Measurements from ENCODE around the gene EPS8L3.
"Not testable (repeated sequence)": the region's sequence is repeated elsewhere in the genome, so short reads cannot be mapped to it uniquely, and the experiment has no call there.

The EPS8L3 gene

DNA sequence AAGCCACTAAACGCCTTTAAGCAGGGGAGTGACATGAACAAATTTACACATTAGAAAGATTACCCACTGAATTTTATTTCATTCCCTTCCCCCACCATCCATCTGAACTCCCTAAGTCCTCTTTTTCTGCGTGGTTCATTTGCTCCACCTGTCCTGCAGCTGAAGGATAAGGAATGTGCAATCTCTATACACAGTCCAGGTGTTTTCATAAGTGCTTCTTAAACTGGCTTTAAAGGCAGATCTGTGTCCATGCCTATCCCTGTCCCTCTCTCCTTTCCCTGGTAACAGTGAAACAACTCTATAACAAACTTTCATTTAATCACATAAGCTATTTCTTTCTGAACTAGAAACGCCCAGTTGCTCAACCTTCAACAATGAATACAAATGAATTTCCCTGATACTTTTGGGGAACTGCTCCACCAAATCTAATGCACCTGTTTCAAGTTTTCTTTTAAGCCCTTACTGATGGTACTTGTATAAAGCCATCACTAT is 31.3 kb downstream of the EPS8L3 start:
- DNase-seq: no peak

DNA sequence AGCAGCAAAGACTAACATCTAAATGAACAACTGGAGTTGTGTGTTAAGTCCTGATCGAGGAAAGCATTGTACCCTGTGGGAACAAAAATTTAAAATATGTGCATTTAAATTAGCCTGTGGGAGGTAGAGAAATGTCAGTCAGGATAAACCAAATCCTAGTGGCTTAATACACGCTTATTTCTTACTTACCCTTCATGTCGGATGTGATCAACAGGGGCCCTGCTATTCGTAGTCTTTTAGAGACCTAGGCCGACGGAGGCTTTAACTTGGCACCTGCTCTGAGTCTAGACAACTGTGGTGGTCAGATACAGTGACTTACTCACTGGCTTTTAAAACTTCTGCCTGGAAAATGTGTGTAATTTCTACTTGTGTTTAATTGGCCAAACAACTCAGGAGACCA is 33.1 kb downstream of the EPS8L3 start:
- no peak for DNase-seq

DNA sequence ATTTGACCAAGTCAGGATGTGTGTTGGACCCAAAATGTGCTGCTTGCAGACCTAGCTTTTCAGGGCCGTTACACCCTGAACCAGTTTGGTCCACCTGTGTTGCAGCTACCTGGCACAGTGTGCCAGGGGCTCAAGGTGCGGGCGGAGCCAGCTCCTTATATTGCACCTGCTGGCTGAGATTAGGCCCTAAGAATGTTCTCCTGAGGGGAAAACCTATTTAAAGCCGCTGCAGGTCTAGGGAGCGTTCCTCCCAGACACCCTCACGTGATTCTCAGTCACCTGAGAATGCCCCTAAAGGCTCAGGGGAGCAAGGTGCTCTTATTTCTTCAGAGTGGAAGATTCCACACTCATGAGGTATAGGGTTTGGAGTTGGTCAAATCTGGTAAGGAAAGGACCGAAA is 34.9 kb downstream of the EPS8L3 start:
- DNase-seq: no peak

DNA sequence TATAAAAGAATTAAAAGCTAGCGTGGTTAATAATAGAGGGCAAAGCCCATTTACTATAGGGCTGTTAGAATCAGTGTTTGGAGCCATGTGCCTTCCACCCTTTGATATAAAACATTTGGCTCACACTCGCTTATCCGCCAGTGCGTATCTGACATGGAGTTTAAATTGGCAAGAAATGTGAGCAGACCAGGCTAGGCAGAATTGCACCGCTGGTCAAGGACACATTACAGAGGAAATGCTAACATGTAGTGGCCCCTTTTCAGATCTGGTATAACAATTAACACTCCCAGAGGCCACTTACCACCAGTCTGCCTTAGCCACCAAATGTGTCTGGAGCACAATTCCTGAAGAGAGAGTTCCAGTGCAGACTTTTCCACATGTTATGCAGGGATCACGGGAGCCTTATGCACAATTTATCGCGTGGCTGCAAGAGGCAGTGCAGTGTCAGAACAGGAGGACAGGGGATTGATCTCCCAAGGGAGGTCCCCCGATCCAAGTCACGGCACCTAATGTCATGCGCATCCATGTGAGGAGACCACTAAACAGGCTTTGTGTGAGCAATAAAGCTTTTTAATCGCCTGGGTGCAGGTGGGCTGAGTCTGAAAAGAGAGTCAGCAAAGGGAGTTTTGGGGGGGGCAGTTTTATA is 36.9 kb downstream of the EPS8L3 start:
- DNase-seq: no peak

DNA sequence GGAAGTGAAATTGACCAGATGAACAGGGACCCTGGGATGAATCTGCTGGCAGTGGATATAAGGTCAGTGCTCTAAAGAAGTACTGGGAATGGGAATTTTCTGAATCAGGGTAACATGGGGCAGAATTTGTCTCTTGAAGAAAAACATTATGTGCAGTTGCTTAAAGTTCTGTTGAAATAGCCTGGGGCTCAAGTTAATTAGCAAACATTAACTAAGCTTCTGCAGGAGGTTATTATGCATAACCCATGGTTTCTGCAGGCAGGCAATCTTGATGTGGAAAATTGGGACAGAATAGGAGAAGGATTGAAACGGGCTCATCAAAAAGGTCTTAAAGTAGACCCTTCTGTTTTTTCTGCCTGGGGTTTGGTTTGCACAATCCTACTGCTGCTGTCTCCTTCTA is 37.7 kb downstream of the EPS8L3 start:
- DNase-seq: no peak

DNA sequence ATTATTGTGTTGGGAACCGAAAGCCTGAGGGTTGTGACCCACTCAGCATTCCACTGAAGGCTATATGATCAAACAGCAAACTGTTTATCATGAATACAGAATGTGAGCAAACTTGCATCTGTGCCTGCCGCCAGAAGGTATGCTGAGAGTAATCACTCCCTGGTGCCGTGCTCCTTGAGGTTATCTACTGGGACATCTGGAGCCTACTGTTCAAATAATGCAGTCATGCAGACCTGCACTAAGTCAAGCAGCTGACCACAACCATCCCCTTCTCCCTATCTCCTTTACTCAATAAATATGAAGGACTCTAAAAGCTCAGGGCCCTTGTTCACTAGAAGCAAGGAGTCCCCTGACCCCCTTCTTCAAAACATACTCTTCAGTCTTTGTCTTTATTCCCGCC is 38.2 kb downstream of the EPS8L3 start:
- no peak for DNase-seq

DNA sequence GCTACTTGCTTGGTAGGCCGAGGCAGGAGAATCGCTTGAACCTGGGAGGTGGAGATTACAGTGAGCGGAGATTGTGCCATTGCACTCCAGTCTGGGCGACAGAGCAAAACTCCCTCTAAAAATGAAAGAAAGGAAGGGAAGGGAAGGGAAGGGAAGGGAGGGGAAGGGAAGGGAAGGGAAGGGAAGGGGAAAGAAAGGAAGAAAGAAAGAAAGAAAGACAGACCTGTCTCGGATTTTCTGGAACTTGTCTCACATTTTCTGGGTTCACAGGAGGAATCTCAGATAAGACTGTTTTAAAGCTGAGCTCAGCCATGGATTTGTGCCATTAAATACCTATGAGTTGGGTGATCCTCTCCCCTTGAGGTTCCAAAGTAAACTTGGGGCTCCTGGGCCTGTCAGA is 38.8 kb downstream of the EPS8L3 start:
- no peak for DNase-seq

DNA sequence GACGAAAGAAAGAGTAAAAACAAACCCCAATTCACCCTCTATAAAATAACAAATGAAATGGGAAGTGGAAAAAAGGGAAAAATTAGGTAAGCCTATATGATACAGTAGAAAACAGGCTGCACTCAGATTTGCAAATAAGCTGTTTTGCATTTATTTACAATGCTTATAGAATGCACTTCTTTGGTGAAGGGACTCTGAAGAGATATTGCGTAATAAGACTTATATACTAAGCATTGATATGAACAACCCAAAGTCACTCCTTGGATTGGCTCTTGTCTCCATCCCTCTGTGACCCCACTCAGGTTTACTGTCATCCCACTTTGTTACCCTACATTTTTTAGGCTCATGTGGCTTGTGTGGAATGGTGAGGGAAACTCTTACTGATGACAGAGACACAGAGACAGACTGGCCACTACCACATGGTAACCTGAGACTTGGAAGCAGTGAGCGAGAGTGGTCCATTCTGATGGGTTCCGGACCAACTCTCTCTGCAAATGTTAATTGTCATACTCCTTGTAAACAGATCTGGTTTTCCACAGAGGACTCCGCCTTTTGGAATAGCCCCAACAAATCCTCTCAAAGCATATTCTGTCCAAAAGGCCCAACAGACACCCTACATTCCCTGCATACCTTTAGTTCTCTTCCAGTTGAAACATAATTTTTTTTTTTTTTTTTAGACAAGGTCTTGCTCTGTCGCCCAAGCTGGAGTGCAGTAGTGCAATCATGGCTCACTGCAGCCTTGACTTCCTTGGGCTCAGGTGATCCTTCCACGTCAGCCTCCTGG is 40.6 kb downstream of the EPS8L3 start:
- DNase-seq: no peak

DNA sequence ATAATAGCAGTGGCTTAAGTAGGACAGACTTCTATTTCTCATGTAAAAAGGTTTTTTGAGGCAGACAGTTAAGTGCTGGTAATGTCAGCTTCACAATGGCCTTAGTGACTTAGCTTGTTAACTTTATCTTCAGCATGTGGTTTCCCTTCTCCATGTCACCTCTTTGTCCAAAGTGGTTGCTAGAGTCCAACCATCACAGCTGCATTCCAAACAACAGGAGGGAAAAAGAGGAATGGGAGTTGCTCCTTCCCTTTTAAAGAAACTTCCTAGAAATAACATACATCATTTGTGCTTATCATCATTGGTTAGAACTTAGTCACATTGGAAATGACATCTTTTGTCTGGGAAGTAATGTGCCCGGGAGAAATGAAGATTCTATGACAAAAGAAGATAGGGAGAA is 41.8 kb downstream of the EPS8L3 start:
- no peak for DNase-seq

DNA sequence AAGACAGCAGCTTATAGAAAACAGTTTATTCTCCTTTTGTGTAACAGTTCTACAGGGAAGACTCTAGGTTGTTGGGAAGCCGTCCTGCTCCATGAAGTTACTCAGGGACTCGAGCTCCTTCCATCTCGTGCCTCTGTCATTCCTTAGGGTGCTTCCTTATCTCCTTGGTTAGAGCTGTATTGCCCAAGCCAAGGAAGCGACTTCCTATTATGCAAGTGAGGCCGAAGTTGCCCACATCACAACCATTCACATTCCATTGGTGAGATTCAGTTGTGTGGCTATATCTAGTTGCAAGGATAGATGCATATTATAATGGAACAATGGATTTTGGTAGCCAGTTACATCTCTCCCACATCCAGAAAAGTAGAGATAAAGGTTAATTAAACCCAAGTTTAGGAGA is 42.7 kb downstream of the EPS8L3 start:
- DNase-seq: no peak

DNA sequence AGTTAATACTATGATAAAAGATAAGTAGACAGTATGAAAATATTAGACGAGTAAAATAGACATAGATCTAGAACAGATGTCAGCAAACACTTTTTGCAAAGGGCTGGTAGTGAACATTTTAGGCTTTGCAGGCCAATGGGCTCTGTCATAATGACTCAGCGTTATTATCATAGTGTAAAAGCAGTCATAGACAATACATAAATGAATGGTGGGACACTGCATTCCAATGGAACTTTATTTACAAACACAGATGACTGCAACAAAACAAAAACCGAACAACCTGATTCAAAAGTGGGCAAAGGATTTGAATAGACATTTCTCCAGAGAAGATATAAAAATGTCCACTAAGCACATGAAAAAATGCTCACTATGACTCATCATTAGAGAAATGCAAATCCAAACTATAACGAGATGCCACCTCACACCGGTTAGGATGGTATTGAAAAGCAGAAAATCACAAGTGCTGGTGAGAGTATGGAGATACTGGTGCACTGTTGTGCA is 44.3 kb downstream of the EPS8L3 start:
- no peak for DNase-seq

DNA sequence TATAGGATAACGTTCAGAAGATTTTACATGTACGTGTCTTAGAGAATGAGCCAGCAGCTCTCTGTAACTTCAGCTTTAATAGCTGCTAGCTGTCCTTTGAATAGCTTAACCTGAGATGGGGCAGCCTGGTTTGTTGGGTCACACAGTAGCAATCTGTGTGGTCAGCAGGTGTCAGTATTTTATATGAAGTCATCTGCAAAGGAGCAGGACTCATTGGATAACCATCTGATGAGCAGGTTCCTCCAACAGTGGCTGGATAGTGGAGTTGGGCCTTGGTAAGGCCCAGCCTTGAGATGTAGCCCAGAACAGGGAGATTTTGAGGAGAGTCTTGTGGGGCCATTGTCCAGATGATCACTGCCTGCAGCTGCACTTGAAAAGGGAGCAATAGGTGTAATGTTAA is 45.2 kb downstream of the EPS8L3 start:
- DNase-seq: no peak

DNA sequence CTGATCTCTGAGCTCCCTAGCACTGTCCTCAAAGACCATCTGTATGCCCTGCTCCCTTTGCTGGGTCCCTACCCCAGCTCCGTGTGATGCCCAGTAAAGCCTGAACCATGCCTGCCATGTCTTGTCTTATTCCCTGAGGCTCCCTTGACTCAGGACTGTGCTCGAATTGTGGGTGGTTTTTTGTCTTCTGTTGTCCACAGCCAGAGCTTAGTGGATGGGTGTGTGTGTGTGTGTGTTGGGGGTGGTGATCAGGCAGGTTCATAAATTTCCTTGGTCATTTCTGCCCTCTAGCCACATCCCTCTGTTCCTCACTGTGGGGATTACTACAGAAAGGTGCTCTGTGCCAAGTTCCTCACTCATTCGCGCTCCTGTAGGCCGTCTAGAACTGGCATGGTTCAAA is 46.0 kb downstream of the EPS8L3 start:
- DNase-seq: no peak

DNA sequence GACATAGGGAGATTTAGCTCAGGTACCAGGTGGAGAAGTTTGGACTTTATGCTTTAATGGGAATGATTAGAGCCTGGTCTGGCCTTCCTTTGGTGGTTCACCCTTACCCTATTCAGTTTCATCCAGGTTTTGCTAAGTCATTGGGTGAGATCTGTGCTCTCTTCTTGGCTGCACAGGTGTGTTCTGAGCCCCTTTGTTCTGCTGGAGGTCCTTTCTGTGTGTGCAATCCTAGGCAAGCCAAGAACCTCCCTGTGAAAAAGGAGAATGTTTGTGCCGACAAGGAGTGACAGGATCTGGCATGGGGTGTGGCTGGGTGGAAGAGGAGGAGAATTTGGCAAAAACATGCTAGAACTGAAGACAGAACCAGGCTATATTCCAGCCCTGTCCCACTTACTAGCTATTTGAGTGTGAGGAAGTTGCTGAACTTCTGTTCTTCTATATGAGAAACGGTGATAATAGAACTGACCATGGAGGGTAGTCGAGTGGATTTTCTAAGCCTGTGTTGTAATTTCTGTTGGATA is 47.1 kb downstream of the EPS8L3 start:
- DNase-seq: no peak

DNA sequence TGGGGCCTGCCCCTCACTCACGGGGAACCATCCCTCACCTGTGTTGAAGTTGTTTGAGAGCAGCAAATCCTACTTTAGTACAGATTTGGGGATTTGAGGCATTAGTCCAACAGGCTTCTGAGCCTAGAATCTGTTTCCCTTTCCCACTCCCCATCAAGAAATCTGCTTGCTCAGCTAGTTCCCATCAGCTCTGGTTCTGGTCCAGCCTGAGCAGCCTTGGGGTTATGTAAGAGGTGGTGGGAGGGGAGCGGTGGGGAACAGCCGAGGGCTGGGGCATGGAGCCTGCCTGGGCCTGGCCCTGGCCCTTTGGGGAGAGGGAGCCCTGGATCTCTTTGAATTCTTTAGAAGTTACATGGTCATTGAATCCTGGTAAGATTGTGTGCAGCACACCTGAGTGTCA is 47.6 kb downstream of the EPS8L3 start:
- DNase-seq: no peak

DNA sequence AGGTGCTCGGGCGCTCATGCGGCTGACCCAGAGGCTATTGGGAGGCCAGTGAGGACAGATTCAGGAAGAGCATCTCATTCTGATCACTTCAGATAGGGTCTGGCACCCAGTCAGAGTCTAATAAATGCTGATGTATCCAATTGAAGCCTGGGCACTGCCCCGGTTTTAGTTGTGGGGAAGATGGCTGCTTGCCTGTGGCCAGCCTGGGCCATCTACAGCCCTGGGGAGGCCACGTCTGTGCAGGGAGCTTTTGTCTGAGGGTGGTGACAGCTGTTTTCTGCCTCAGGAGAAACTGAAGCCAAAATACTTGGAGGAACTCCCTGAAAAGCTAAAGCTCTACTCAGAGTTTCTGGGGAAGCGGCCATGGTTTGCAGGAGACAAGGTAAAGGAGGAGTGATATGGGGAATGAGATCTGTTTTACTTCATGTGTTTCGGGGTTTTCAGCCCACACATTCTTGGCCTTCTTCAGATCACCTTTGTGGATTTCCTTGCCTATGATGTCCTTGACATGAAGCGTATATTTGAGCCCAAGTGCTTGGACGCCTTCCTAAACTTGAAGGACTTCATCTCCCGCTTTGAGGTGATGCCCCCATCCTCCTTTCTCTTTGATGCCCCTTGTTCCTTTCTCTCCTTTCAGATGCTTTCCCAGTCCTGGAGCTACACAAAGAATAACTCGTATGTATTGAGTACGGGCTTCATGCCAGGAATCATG is 48.9 kb downstream of the EPS8L3 start:
- DNase-seq: no peak

DNA sequence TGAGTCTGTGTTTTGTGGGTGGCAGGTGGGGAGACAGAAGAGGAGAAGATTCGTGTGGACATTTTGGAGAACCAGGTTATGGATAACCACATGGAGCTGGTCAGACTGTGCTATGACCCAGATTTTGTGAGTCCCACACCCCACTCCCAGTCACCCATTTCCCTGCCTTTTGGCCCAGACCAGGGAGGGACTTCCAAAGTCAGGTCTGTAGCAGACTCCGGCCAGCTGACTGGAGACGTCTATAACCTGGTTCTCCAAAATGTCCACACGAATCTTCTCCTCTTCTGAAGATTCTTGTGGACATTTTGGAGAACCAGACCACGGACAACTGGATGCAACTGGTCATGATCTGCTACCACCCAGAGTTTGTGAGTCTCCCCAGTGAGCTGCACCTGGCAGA is 50.1 kb downstream of the EPS8L3 start:
- DNase-seq: no peak

DNA sequence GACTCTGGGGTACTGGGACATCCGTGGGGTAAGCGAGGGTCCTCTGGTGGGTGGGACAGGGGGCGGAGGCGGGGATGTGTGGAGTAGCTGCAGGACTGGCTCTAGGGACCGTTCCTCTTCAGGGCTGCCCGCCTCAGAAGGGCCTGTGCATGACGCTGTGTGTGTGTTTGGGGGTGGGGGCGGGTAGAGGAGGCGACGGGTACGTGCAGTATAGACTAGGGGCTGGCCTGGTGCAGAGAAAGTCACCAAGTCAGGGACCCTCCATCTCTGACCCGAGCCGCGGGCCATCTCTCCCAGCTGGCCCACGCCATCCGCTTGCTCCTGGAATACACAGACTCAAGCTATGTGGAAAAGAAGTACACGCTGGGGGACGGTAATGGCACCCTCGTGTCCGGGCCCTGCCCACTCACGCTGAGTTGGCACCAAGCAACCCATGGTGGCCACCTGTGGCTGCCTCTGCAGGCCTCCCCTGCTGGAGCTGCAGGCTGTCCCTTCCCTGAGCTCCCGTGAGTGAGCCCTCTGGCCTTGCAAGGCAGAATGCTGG is 51.3 kb downstream of the EPS8L3 start:
- DNase-seq: no peak

DNA sequence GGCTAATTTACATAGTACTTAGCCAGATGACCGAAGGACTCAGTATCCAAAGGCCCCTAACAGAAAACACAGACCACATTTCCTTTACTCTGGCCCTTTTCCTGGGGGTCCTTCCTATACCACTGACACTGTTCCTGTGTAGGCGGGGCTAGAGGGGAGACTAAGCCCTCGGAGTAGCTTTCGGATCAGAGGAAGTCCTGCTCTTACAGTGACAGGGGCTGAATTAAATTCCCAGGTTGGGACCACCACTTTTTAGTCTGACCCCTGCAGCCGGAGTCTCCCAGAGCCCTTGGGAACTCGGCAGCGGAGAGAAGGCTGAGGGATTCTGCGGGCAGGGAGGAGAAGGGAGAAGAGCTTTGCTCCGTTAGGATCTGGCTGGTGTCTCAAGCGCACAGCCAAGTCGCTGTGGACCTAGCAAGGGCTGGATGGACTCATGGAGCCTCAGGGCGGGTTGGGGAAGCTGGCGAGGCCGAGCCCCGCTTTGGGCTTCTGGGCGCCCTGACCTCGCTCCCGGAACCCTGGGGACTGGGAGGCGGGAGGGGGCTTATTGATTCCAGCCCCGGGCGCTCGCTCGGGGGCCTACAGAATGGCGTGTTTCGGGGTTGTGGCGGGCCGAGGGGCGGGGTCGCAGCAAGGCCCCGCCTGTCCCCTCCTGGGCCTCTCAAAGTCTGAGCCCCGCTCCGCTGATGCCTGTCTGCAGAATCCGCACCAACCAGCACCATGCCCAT is 52.0 kb downstream of the EPS8L3 start, which contains the start of gene GSTM5:
TSS of gene GSTM5 (plus strand) at position 659 of the 728 bp plus-strand sequence. CDS start at position 721, 62 bp downstream.
- DNase-seq: not testable (repeated sequence)

DNA sequence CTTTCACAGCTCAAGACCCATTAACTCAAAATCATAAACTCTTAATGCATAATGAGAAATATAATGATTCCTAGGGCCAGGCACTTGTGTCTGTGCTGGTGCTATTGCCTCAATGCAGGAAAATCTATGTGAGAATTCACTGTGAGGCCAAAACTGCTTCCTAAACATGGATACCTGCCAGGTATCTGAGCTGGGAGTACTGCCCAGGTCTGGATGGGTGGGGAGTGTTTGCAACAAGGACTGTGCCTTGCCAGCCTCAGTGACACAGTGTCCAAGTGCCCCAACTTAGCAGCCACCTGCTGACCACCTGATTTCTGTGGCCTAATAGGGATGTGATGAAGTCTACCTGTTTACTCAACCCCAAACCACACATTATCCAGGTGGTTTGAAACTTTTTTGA is 53.9 kb downstream of the EPS8L3 start:
- DNase-seq: not testable (repeated sequence)

DNA sequence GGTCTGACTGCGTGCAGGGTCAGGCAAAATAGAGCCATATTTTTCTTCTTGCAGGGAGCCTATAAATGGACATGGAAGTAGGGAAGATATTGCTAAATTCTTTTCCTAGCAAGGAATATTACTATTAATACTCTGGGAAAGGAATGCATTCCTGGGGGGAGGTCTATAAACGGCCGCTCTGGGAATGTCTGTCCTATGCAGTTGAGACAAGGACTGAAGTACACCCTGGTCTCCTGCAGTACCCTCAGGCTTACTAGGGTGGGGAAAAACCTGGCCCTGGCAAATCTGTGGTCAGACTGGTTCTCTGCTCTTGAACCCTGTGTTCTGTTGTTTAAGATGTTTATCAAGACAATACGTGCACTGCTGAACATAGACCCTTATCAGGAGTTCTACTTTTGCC is 54.8 kb downstream of the EPS8L3 start:
- not testable (repeated sequence) for DNase-seq

DNA sequence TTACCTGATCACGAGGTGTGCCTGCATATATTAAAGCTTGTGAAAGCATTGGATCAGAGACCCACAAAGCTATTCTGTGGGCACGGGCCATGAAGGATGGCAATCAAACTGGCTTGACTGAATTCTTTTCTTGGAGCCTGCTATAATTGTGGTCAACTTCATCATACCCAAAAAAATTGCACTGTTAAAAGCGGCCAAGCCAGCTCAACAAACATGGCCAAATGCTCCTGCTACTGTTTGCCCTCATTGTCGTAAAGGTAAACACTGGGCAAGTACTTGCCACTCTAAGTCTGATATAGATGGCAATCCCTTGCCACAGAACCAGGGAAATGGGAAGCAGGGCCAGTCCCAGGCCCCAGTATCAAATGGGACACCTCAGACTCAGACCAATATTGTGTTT is 58.3 kb downstream of the EPS8L3 start:
- DNase-seq: no peak

Measured in CD4-positive, alpha-beta T cell treated with Interferon gamma for 1 hour (primary cell).